Measurements from ENCODE around the gene NOX4. TPM values are rescaled to one million over a fixed set of nuclear protein-coding genes. Genes with fewer than 3 reads are reported as not detected.

Gene NOX4
- total and polyA plus RNA-seq, 10 of the 15 experiments (the other 5 are each of a cell fraction or from before 2014, with no cell fraction given): not detected

DNA sequence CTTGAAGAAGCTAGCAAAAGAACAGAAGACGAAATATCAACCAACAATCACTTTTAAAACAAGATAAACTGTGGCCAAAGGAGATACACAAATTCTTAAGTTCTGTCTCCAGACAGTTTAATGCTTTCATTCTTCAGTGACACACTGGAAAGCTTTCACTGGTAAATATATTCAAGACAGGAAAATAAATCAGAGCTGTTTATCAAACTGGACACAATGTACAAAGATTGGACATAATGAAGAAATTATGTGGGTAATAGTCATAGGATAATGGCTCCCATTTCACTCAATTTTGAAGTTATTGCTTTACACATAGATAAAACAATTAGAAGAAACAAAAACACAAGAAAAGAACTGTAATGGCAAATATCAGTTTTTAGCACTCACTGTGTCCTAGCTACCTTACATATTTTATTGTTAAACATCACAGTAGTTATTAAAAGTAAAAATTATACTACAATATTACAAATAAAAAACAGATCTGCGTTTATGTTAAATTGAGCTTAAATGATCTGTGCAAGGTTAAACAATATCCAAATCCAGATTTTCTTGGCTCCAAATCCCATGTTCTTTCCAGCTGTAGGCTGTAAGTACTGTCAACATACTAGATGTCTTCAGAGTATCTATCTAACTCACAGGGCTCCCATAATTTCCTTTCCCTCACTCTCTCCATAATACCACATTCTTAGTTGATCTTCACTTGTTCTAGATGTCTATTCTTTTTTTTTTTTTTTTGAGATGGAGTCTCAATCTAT, 38.6 kb upstream of the NOX4 start:
- TF ChIP-seq NFIC (IDR thresholded peaks at IDR 0.05; ENCODE audit: low read depth, low read length): no peak
- no peak for TF ChIP-seq SPI1 (IDR thresholded peaks at IDR 0.05; ENCODE audit: borderline replicate concordance, insufficient read depth, low read depth, low read length)
- no peak for TF ChIP-seq NR2C1 (IDR thresholded peaks at IDR 0.05)
- no peak for TF ChIP-seq PAX5 (IDR thresholded peaks at IDR 0.05; ENCODE audit: borderline replicate concordance, low read depth, low read length)
- RAD21 ChIA-PET (ENCODE audit: unreplicated experiment): no interaction called here
- POLR2A ChIA-PET: no interaction called here
- H3K36me3 ChIP-seq (ENCODE audit: control insufficient read depth in 2 of 2, insufficient read depth in 2 of 2, low read length in 1 of 2): no peaks in the 10 kb centered on the region
- SMC1A ChIA-PET (ENCODE audit: uncharacterized antibody, unreplicated experiment): no interaction called here
- H3K79me2 ChIP-seq (ENCODE audit: control insufficient read depth, insufficient read depth, low read length): no peaks in the 10 kb centered on the region
- in situ Hi-C loops (cut with MboI): no loop called here
- DNase-seq (ENCODE audit: low read depth, low spot score) (no peak), ATAC-seq (no peak), FAIRE-seq (no peak)
- H3K9me3 ChIP-seq (replicated peaks; ENCODE audit: control insufficient read depth, insufficient read depth, low read length): no peaks in the 10 kb centered on the region
- no peak overlapping the region for H3K27ac ChIP-seq (ENCODE audit: control insufficient read depth, insufficient read depth)
- no peak overlapping the region for H3K4me3 ChIP-seq
- BruUV-seq (replicated peaks): no TSS peak
- H2AFZ ChIP-seq (ENCODE audit: control insufficient read depth, low read depth, low read length): no peak overlapping the region
- H4K20me1 ChIP-seq (ENCODE audit: control insufficient read depth, insufficient read depth): no peaks in the 10 kb centered on the region
- intact Hi-C loops (cut with micrococcal nuclease; ENCODE audit: unreplicated experiment): no loop called here
- no peaks in the 10 kb centered on the region for H3K4me1 ChIP-seq (ENCODE audit: control insufficient read depth, insufficient read depth, low read length)
- WGBS (ENCODE audit: insufficient coverage, insufficient replicate concordance, low lambda C conversion rate, missing lambda C conversion rate): 4% methylated on average over 2 of the region's 2 CpGs
- CTCF ChIA-PET: no interaction called here
- H3K9ac ChIP-seq (ENCODE audit: control insufficient read depth, insufficient read depth, low read length): no peak overlapping the region
- no peak overlapping the region for H3K4me2 ChIP-seq (ENCODE audit: control insufficient read depth, insufficient read depth)
- no peaks in the 10 kb centered on the region for H3K27me3 ChIP-seq (replicated peaks in 1 of 2; ENCODE audit: control insufficient read depth in 2 of 2, insufficient read depth in 2 of 2, low read length in 1 of 2)

DNA sequence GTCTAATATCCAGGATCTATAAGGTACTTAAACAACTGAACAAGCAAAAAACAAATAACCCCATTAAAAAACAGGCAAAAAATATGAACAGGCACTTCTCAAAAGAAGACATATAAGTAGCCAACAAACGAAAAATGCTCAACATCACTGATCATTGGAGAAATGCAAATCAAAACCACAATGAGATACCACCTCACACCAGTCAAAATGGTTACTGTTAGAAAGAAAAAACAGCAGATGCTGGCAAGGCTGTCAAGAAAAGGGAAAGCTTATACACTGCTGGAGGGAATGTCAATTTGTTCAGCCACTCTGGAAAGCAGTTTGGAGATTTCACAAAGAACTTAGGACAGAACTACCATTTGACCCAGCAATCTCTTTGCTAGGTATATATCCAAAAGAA, 30.6 kb upstream of the NOX4 start:
- no peak overlapping the region for H2AFZ ChIP-seq (ENCODE audit: control insufficient read depth, low read depth, low read length)
- H3K4me2 ChIP-seq (ENCODE audit: control insufficient read depth, insufficient read depth): no peak overlapping the region
- ChIA-PET CTCF (no interaction called here), POLR2A (no interaction called here), RAD21 (ENCODE audit: unreplicated experiment) (no interaction called here), SMC1A (ENCODE audit: uncharacterized antibody, unreplicated experiment) (no interaction called here)
- no TSS peak for BruUV-seq (replicated peaks)
- no peaks in the 10 kb centered on the region for H3K27me3 ChIP-seq (replicated peaks in 1 of 2; ENCODE audit: control insufficient read depth in 2 of 2, insufficient read depth in 2 of 2, low read length in 1 of 2)
- no peak overlapping the region for H3K27ac ChIP-seq (ENCODE audit: control insufficient read depth, insufficient read depth)
- H3K4me3 ChIP-seq: no peak overlapping the region
- intact Hi-C loops (cut with micrococcal nuclease; ENCODE audit: unreplicated experiment) (no loop called here), in situ Hi-C loops (cut with MboI) (no loop called here)
- H3K36me3 ChIP-seq (ENCODE audit: control insufficient read depth in 2 of 2, insufficient read depth in 2 of 2, low read length in 1 of 2): no peaks in the 10 kb centered on the region
- H3K9me3 ChIP-seq (replicated peaks; ENCODE audit: control insufficient read depth, insufficient read depth, low read length): no peaks in the 10 kb centered on the region
- H4K20me1 ChIP-seq (ENCODE audit: control insufficient read depth, insufficient read depth): no peaks in the 10 kb centered on the region
- FAIRE-seq: no peak
- no peak for DNase-seq (ENCODE audit: low read depth, low spot score)
- no peak overlapping the region for H3K9ac ChIP-seq (ENCODE audit: control insufficient read depth, insufficient read depth, low read length)
- 0% methylated on average over 1 of the region's 1 CpG for WGBS (ENCODE audit: insufficient coverage, insufficient replicate concordance, low lambda C conversion rate, missing lambda C conversion rate)
- H3K4me1 ChIP-seq (ENCODE audit: control insufficient read depth, insufficient read depth, low read length): no peaks in the 10 kb centered on the region
- H3K79me2 ChIP-seq (ENCODE audit: control insufficient read depth, insufficient read depth, low read length): no peaks in the 10 kb centered on the region
- ATAC-seq: no peak
- TF ChIP-seq CBX5 (IDR thresholded peaks at IDR 0.05; ENCODE audit: low read depth) (no peak), SMAD1 (IDR thresholded peaks at IDR 0.05; ENCODE audit: low read depth, partially characterized antibody) (no peak), KDM1A (IDR thresholded peaks at IDR 0.05; ENCODE audit: borderline replicate concordance) (no peak), ESRRA (IDR thresholded peaks at IDR 0.05; ENCODE audit: low read length) (no peak), RELA (IDR thresholded peaks at IDR 0.05; ENCODE audit: borderline replicate concordance, partially characterized antibody) (no peak), MXI1 (IDR thresholded peaks at IDR 0.05; ENCODE audit: low read depth, low read length) (no peak), CREM (IDR thresholded peaks at IDR 0.05; ENCODE audit: low read depth) (no peak)
- TF ChIP-seq, protein P1, sequence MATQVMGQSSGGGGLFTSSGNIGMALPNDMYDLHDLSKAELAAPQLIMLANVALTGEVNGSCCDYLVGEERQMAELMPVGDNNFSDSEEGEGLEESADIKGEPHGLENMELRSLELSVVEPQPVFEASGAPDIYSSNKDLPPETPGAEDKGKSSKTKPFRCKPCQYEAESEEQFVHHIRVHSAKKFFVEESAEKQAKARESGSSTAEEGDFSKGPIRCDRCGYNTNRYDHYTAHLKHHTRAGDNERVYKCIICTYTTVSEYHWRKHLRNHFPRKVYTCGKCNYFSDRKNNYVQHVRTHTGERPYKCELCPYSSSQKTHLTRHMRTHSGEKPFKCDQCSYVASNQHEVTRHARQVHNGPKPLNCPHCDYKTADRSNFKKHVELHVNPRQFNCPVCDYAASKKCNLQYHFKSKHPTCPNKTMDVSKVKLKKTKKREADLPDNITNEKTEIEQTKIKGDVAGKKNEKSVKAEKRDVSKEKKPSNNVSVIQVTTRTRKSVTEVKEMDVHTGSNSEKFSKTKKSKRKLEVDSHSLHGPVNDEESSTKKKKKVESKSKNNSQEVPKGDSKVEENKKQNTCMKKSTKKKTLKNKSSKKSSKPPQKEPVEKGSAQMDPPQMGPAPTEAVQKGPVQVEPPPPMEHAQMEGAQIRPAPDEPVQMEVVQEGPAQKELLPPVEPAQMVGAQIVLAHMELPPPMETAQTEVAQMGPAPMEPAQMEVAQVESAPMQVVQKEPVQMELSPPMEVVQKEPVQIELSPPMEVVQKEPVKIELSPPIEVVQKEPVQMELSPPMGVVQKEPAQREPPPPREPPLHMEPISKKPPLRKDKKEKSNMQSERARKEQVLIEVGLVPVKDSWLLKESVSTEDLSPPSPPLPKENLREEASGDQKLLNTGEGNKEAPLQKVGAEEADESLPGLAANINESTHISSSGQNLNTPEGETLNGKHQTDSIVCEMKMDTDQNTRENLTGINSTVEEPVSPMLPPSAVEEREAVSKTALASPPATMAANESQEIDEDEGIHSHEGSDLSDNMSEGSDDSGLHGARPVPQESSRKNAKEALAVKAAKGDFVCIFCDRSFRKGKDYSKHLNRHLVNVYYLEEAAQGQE (IDR thresholded peaks at IDR 0.05; ENCODE audit: low read depth, low read length): no peak
- TF ChIP-seq, protein P2, sequence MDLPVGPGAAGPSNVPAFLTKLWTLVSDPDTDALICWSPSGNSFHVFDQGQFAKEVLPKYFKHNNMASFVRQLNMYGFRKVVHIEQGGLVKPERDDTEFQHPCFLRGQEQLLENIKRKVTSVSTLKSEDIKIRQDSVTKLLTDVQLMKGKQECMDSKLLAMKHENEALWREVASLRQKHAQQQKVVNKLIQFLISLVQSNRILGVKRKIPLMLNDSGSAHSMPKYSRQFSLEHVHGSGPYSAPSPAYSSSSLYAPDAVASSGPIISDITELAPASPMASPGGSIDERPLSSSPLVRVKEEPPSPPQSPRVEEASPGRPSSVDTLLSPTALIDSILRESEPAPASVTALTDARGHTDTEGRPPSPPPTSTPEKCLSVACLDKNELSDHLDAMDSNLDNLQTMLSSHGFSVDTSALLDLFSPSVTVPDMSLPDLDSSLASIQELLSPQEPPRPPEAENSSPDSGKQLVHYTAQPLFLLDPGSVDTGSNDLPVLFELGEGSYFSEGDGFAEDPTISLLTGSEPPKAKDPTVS (IDR thresholded peaks at IDR 0.05; ENCODE audit: low read depth, low read length): no peak

Data from GM12878 (cell line).